ENCODE measurements around the gene CLASP1.
"Not testable (repeated sequence)": the region's sequence is repeated elsewhere in the genome, so short reads cannot be mapped to it uniquely, and the experiment has no call there.

Gene CLASP1

DNA sequence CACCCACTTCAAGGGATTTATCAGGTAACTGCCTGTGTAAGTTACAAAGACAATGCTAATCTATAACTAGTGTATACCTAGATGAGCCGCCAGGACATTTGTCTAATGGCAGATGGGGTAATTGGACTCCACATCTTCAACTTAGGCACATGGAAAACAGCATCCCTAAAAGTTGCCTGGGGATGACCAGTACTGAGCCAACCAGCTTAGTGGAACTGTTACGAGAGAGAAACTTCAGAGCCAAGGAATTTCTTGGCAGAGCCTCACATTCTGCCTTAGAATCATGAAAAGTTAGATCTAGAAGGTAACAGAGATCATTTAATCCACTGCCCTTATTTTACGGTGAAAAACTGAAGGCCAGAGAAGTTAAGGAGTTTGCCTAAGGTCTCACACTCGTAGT is 15.5 kb upstream of the CLASP1 start:
- no peak for DNase-seq
- intact Hi-C loops (cut with DNase I): loop anchor here (10.0 kb wide), 1 partner anchor 60 kb away; no protein-coding TSS in a partner anchor

DNA sequence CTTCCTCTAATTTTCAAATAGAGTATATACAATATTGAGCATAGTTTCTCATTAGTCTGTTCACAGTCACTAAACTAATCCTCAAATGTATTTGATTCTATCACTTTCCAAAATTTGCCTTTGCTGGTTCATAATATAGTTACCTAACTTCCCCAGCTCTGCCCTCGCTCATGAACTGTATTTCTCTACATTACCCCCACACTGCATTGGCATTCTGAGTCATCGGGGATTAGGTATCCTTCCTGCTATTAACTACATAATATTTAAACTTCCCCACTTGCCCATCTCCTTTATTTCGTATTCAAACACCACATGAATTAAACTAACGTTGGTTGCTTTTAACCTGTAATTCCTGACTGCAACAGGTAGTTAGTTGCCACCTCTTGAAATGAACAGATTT is 14.8 kb upstream of the CLASP1 start:
- intact Hi-C loops (cut with DNase I): loop anchor here (10.0 kb wide), 1 partner anchor 61 kb away; no protein-coding TSS in a partner anchor
- DNase-seq: peak in 19 of 42 donors; percentile 10 to 77 (median 41)

DNA sequence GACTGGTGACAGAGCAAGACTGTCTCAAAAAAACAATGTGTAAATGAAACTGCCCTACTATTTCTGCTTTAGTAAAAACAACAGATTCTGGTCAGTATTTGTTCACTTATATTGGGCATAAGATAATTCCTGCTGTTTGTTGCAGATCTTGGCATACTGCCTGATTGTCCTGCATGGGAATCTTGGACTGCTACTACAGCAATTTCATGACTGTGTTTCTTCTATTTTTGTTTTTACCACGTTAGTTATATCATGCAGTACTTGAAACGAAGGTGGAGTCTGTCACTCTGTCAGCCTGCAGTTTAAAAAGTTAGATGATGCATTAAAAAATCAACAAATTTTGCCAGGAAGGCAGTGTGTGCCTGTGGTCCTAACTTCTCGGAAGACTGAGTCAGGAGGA is 14.2 kb upstream of the CLASP1 start:
- intact Hi-C loops (cut with DNase I): loop anchor here (10.0 kb wide), 1 partner anchor 61 kb away; no protein-coding TSS in a partner anchor
- no peak for DNase-seq

DNA sequence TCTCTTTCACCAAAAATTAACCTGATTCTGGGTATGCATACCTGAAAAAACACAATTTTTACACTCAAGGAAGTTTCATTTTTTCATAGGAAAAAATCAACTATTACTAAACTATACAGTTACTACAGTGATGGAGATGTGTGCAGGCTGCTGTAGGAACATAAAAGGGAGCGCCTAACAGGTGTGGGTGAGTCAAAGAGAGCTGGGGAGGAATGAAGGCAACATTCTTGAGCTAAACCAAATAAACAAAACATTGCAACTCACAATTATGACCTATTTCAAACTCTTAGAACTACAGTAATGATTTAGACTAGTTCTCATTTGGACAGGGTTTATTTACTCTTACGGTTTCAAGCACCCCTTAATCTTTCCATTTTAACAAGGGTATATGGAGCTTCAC is 13.4 kb upstream of the CLASP1 start:
- no peak for DNase-seq
- intact Hi-C loops (cut with DNase I): loop anchor here (10.0 kb wide), 1 partner anchor 62 kb away; no protein-coding TSS in a partner anchor

DNA sequence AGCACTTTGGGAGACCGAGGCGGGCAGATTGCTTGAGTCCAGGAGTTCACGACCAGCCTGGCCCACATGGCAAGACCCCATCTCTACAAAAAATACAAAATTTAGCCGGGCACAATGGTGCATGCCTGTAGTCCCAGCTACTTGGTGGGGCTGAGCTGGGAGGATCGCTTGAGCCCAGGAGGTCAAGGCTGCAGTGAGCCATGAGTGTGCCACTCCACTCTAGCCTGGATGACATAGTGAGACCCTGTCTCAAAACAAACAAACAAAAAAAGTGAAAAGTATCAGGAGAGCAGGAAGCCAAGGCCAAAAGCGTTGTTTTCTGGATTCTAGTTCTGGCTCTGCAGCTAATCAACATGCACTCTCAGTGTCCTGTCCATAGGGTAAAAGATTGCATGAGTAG is 10.7 kb upstream of the CLASP1 start:
- intact Hi-C loops (cut with DNase I): loop anchor here (10.0 kb wide), 1 partner anchor 65 kb away; no protein-coding TSS in a partner anchor
- DNase-seq: no peak

DNA sequence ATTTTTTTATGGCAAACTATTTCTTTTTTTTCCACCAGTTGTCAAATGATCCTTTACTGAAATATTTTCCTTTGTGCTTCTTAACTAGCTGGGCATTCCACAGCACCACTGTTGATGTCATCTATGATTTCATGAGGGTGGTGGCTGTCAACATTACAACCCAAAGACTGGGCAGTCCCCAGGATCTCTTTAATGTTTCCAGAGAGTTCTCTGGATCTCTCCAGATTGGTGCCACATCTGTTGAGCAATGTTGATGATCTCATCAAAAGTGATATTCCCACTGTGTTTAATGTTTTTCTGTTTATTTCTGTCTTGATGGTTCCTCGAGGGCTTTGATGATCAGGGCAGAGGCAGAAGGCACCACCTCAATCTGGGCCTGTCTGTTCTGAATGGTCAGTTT is 9.1 kb upstream of the CLASP1 start:
- intact Hi-C loops (cut with DNase I): not testable (repeated sequence)

DNA sequence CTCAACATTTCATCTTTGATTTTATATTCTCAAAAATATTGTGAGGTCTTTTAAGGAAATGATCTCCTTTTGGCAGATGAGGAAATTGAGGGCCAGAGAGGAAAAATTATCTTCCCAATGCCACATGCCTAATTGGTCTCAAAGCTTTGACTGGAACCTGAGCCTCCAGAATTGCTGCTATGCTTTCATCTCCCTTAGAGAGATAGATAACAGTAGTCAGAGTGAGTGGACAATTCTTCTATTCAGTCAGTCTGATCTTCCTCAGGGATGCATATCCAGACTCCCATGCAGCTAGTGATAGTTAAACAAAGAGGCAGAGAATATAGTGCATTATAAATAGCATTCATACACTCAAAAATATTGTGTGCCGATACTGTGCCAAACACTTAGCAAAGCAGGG is 3.8 kb upstream of the CLASP1 start:
- no peak for DNase-seq
- intact Hi-C loops (cut with DNase I): no loop called here

More for the DNA sequence above, 9.1 kb upstream of the CLASP1 start:
- not testable (repeated sequence) for DNase-seq

DNA sequence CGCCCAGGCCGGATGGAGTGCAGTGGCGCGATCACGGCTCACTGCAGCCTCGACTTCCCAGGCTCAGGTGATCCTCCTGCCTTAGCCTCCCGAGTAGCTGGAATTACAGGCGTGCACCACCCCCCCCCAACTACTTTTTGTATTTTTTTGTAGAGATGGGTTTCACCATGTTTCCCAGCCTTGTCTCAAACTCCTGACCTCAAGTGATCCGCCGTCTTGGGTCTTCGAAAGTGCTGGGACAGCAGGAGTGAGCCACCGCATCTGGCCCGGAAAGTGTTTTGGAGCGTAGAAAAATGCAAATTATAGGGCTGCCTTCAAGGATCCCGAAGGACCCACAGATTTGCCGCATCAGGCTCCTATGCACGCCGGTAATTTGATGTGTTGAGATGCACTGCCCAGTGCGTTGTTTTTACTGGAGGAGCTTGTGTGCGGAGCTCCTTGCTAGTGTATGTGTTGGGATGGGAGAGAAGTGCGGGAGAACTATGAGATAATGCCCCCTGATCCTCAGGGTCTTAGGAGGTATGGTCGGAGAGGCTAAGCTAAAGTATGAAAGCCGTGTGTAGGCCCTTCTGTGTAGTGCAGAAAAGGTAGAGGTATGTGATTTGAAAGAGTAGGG is 1.2 kb upstream of the CLASP1 start:
- intact Hi-C loops (cut with DNase I): no loop called here
- DNase-seq: peak in 9 of 42 donors; percentile 3 to 30 (median 14)

DNA sequence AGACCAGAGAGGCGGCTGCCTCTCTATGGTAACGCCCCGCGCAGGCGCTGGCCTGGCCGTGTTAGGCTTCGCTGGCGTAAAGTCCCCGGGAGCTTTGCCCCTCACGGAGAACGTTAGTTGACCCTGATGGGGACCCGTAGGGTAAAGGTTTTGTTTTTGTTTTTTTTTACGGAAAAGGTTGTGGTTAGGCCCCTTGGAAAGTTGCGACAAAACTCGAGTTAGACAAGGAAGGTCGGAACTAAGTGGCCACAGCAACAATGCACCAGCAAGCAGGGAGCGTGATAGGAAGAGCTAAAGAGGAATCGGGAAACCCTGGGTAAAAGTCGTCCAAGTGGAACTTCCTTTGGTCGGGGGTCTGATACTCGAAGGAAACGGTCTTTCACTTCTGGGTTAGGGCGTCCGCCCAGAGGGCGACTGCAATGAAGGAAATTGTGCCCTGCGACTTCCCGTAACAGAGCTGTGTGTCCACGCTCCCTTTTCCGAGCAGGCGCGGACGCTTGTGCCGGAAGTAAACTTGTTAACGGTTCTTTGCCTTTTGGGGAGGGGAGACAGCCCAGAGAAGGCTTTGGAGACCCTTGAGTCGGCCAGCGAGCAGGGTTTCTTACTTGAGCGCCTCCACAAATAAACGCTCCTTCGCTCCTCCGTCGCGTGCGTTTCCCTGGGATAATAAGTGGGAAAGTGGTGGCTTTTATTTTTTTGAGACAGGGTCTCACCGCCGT is 493 bp upstream of the CLASP1 start:
- intact Hi-C loops (cut with DNase I): loop anchor here (2.0 kb wide), 1 partner anchor 119 kb away; the partner anchor contains the start of gene RNU4ATAC
- peak; percentile 92 to 98 (median 97) for DNase-seq

DNA sequence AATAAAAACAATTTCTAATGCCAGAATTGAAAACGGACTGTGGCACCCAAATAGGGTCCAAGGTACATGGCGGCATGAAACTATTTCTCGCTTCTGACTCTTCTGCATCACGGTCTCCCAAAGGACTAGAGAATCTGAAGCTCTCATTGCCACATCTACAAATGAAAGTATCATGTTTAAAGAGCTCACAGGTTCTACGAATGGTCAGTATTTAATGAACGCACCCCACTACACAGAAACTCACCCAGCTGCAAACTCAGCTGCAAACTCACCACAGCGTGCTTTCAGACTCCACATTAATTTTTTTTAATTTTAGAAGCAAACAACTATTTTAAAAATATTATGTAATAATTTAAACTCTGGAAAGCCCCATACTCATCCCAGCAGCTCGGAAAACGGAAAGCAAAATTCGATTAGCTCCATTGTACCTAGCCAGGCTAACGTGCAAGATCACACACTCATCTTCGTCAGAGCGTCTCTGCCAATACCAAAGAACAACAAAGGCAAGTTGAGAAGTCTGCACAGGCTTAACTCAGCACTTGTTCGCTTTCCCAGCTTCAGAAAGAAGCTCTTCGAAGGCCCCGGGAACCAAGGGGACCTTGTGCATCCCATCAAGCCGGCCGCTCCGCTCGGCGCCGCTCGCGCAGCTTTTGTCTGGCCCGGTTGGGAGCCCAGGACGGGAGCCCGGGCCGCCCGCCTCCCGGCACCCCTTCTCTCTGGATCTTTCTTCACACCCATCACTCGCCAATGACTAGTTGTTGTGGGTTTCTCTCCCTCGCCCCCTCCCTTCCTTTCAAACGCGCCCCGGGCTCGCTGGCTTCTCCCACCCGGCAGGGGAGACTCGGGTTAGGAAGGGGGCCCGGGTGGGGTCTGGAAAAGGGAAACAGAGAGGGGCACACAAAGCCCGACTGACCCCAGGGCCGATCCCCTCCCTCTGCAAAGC is 785 bp downstream of the CLASP1 start:
- peak; percentile 32 to 80 (median 61) for DNase-seq
- intact Hi-C loops (cut with DNase I): loop anchor here (2.0 kb wide), 1 partner anchor 118 kb away; the partner anchor contains the start of gene RNU4ATAC

DNA sequence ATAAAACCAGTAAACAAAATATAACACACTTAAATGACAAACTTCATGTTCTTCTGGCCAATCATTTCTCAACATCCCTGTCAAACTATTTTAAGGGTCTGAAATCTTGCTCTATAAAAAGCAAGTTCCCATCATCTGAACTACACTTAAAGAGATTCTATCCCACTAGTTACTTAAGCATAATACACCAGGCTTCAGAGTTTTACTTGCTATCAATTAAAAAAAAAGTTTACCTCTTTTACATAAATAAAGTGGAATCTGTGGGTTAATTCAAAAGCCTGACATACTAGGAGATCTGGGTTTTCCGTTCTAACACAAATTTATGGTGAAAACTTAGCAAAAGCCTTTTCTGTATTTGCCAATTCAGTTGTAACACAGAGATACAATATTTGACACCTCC is 1.9 kb downstream of the CLASP1 start:
- DNase-seq: no peak
- intact Hi-C loops (cut with DNase I): no loop called here

DNA sequence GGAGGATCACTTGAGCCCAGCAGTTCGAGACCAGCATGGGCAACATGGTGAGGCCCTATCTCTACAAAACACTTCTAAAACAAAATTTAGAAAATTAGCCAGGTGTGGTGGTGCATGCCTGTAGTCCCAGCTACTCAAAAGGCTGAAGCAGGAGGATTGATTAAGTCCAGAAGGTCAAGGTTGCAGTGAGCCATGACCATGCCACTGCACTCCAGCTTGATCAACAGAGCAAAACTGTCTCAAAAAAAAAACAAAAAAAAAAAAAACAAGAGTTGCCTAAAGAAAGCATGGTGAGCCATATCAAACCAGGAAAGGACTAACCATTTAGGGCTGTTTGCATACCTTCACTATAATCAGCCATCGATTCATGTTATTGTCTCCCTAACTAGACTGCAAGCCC is 4.5 kb downstream of the CLASP1 start:
- intact Hi-C loops (cut with DNase I): no loop called here
- DNase-seq: no peak

DNA sequence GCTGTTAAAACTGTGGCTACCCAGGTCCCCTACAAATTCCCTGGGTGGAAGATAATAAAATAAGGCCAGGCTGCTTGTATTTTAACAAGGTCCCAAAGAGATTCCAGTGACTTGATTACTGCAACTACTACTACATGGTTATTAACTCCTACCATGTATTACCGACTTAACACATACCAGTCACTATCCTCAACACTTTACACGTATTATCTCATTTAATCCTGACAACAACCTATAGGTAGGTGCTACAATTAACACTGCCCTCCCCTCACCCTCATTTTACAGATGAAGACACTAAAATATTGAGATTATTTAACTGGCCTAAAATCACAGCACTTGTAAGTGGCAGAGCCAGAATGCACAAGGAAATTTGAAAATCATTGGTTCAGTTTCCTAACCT is 5.4 kb downstream of the CLASP1 start:
- intact Hi-C loops (cut with DNase I): no loop called here
- no peak for DNase-seq

DNA sequence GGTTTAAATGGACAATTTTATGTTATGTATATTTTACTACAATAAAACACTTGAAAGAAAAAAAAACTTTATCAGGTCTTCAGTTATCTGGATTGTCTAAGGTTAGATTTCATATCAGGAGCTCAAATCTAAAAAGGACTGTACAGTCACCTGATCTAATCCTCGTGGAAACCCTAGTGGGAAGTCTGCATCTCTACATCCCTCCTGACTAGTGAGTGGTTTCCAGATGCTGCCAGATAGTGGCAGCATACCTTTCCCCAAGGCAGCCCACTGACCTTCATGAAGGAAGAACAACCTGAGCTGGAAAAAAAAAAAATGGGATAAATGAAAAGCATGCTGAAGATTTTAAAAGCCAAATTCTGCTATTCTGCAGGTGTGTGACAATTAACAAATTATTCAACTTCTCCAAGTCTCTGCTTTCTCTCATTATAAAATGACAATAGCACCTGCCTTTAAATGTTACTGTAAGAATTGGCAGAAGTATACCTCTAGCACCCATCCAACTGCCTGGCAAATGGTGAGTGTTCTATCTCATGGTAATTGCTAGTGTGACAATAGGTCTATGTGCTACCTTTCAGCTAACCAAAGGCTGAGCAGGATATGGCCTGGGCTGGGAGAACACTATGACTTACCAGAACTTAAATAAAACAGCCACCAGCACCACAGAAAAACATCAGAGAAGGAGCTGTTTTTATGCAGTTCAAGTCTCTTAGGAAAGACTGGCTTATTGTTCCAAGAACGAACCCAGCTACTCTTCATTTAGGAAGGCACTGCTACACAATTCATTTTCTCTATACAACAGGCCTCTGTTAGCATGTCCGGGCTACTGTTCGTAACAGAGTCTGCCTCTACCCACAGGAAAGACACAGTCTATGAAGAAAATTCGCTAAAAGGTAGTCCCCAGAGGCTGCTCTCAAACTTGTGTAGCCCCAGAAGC is 8.6 kb downstream of the CLASP1 start:
- intact Hi-C loops (cut with DNase I): no loop called here
- no peak for DNase-seq

DNA sequence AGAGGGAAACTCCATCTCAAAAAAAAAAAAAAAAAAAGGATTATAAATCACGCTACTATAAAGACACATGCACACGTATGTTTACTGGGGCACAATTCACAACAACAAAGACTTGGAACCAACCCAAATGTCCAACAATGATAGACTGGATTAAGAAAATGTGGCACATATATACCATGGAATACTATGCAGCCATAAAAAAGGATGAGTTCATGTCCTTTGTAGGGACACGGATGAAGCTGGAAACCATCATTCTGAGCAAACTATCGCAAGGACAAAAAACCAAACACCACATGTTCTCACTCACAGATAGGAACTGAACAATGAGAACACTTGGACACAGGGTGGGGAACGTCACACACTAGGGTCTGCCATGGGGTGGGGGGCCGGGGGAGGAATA is 9.4 kb downstream of the CLASP1 start:
- DNase-seq; intact Hi-C loops (cut with DNase I): not testable (repeated sequence)

DNA sequence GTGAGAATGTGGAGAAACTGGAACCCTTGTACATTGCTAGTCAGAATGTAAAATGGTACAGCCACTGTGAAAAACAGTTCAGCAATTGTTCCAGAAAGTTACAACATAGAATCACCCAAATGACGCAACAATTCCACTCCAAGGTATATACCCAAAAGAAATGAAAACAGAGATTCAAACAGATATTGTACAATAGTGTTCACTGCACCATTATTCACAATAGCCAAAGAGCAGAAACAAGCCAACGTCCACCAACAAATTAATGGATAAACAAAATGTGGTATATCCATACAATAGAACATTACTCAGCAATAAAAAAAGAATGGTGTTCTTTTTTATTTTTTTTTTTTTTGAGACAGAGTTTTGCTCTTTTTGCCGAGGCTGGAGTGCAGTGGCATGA is 10.9 kb downstream of the CLASP1 start:
- DNase-seq: no peak
- intact Hi-C loops (cut with DNase I): no loop called here

DNA sequence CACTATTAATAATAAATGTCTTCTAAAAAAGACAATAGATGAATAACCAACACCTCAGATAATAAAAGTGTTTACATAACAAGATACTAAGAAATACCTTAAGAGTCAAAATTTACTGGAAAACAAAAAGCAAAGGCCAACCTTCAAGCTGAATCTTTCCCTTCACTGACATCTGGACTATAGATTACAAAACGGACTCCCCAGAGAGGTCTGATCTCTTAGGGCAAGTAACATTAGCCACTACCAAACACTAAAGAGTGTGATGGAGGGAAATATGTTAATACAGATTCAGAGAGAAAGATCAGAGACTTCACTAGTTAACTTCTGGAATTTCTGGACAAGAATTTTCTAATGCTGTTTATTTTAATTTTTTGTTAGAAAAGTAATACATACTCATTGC is 13.9 kb downstream of the CLASP1 start:
- DNase-seq: no peak
- intact Hi-C loops (cut with DNase I): no loop called here

All from head of caudate nucleus (tissue), 42 donors.